HAP-1 (cell line): ENCODE results near the gene ZNF787.

Experiments
- DNase-seq, 2 experiments: peaks; one replicate each; pipeline ENCODE4 v3.0.0-alpha.2; 2016 to 2020; ENCODE audit warnings: low spot score in 2 of 2
- H3K27me3 ChIP-seq: fragments of 250-450 bp; sonication (Bioruptor Pico); 2 replicates; pipeline ENCODE4 v1.5.1; 2020; ENCODE audit warnings: low read depth, mild to moderate bottlenecking, moderate library complexity
- H3K36me3 ChIP-seq: fragments of 250-450 bp; sonication (Bioruptor Pico); replicated peaks from 2 replicates; pipeline ENCODE4 v1.5.1; 2020; ENCODE audit warnings: mild to moderate bottlenecking
- H3K4me1 ChIP-seq: fragments of 250-450 bp; sonication (Bioruptor Pico); 2 replicates; pipeline ENCODE4 v1.5.1; 2020; ENCODE audit warnings: mild to moderate bottlenecking
- H3K4me3 ChIP-seq: fragments of 250-450 bp; sonication (Bioruptor Pico); 2 replicates; pipeline ENCODE4 v1.5.1; 2020; ENCODE audit warnings: mild to moderate bottlenecking, moderate library complexity
- H3K9me3 ChIP-seq: fragments of 250-450 bp; sonication (Bioruptor Pico); 2 replicates; pipeline ENCODE4 v1.5.1; 2020; ENCODE audit warnings: mild to moderate bottlenecking, moderate library complexity
- in situ Hi-C: fragments of 300-500 bp; cut with MboI; formaldehyde crosslinking; loops from 3 replicates; pipeline ENCODE4 v1.14.3; 2020; ENCODE audit warnings: low sequenced_read_pairs, inconsistent platforms, mixed read lengths

Gene ZNF787

DNA sequence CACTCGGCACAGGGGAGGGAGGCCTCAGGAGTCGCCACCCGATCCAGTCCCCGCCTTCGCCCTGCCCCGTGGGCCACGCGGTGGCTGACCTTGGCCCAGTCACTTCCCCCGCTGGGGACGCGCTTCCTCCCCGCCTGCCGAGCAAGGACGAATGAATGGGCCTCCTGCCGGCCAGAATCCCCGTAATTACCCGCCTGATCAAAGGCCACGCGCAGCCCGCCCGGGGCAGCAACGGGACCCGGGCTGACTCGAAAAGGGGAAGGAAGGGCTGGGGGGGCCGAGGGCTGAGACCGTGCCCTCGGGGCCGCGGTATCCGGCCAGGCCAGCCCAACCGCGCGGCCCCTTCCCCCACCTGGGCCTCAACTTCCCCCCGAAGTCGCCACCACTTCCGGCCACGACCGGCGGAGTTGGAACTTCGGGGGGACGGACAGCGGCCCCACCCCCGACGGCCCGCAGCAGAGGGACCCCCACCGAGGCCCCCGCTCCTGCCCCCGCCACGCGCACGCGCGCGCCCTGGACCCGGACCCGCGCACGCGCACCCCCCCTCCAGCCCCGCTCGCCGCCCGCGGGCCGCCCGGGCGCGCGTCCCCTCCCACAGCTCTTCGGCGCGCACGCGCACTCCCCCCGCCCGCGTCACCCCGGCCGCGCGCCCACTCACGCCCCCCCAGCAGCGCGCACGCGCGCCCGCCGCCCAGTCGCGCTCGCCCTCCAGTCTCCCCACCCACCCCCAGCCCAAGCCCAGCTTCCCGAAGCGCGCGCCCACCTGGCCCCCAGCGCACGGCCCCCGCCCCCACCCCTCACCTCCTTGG is 520 bp downstream of the ZNF787 start:
- peak; percentile 44 to 81 for DNase-seq
- Histone ChIP-seq H3K36me3 (peaks cover 4% of the 10 kb centered on the region; the same call in 1 of the 2 replicates), H3K9me3 (no peaks in the 10 kb centered on the region), H3K27me3 (no peaks in the 10 kb centered on the region), H3K4me3 (peak overlapping the region; percentile 93), H3K4me1 (peaks cover 4% of the 10 kb centered on the region; the same call in 1 of the 2 replicates)
- in situ Hi-C loops = no loop called here

DNA sequence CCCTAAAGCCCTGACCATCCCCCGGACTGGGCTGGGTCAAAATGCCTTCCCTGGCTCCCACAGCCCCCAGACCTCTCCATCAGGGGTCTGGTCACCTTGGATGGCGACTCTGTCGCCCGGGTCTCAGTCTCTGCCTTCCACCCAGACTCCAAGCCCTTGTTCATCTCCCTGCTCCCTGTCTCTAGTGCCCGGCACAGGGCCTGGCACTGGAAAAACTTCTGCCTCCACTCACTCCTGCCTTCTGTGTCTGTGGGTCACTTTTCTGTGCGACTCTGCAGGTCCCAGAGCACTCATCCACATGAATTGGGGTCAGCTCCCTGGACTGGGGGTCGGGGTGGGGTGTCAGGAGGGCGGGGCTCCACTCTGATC is 1.1 kb downstream of the ZNF787 start:
- no peaks in the 10 kb centered on the region for H3K9me3 ChIP-seq
- H3K4me3 ChIP-seq = peak overlapping the region; percentile 93
- H3K27me3 ChIP-seq = no peaks in the 10 kb centered on the region
- in situ Hi-C loops = no loop called here
- H3K4me1 ChIP-seq = peaks cover 4% of the 10 kb centered on the region; the same call in 1 of the 2 replicates
- H3K36me3 ChIP-seq = peaks cover 4% of the 10 kb centered on the region; the same call in 1 of the 2 replicates
- DNase-seq = no peak

GRCh38 chr19:56119582-56119978 is 1.5 kb downstream of the ZNF787 start:
- peaks cover 4% of the 10 kb centered on the region; the same call in 1 of the 2 replicates for H3K36me3 ChIP-seq
- H3K27me3 ChIP-seq = no peaks in the 10 kb centered on the region
- in situ Hi-C loops = no loop called here
- H3K4me3 ChIP-seq = peak overlapping the region; percentile 93
- DNase-seq = peak in 1 of 2 experiments; percentile 31
- H3K4me1 ChIP-seq = peaks cover 4% of the 10 kb centered on the region; the same call in 1 of the 2 replicates
- no peaks in the 10 kb centered on the region for H3K9me3 ChIP-seq

GRCh38 chr19:56118666-56119581 is 2.2 kb downstream of the ZNF787 start:
- H3K4me3 ChIP-seq = peak overlapping the region; percentile 93; the same call in 1 of the 2 replicates
- H3K9me3 ChIP-seq = no peaks in the 10 kb centered on the region
- H3K27me3 ChIP-seq = no peaks in the 10 kb centered on the region
- DNase-seq = no peak
- peaks cover 4% of the 10 kb centered on the region; the same call in 1 of the 2 replicates for H3K4me1 ChIP-seq
- H3K36me3 ChIP-seq = peaks cover 4% of the 10 kb centered on the region; the same call in 1 of the 2 replicates
- in situ Hi-C loops = no loop called here

DNA sequence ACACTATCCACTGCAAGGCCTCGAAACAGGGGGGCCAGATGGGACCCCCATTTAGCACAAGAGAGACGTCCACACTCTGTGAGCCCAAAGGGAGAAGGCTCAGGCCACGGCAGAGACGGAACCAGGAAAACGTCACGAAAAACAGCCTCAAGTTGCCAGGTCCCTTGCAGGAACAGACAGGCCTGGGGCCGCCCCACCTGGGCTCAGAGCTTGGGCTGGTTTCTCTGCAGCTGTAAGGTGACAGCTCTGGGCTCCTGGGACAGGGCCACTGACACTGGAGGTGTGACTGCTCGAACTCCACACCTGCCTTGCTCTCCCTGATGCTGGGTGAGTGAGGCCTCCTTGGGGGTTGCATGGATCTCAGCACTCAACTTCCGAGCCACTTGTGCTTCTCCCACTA is 3.2 kb downstream of the ZNF787 start:
- DNase-seq = no peak
- Histone ChIP-seq H3K36me3 (peaks cover 4% of the 10 kb centered on the region; the same call in 1 of the 2 replicates), H3K9me3 (no peaks in the 10 kb centered on the region), H3K4me3 (no peak overlapping the region), H3K4me1 (peaks cover 4% of the 10 kb centered on the region; the same call in 1 of the 2 replicates), H3K27me3 (no peaks in the 10 kb centered on the region)
- in situ Hi-C loops = no loop called here

GRCh38 chr19:56117376-56117884 is 3.7 kb downstream of the ZNF787 start:
- in situ Hi-C loops = no loop called here
- Histone ChIP-seq H3K27me3 (no peaks in the 10 kb centered on the region), H3K4me1 (peaks cover 4% of the 10 kb centered on the region; the same call in 1 of the 2 replicates), H3K9me3 (no peaks in the 10 kb centered on the region), H3K4me3 (no peak overlapping the region), H3K36me3 (peaks cover 4% of the 10 kb centered on the region; the same call in 1 of the 2 replicates)
- DNase-seq = no peak

- Histone ChIP-seq H3K4me1 (peaks cover 4% of the 10 kb centered on the region; the same call in 1 of the 2 replicates), H3K4me3 (no peak overlapping the region), H3K36me3 (peaks cover 4% of the 10 kb centered on the region; the same call in 1 of the 2 replicates), H3K9me3 (no peaks in the 10 kb centered on the region), H3K27me3 (no peaks in the 10 kb centered on the region)
- no peak for DNase-seq
- in situ Hi-C loops = no loop called here
Measured at GRCh38 chr19:56116606-56117005, 4.5 kb downstream of the ZNF787 start.

GRCh38 chr19:56115490-56115889 is 5.6 kb downstream of the ZNF787 start:
- Histone ChIP-seq H3K36me3 (peaks cover 4% of the 10 kb centered on the region; the same call in 1 of the 2 replicates), H3K4me3 (no peak overlapping the region), H3K9me3 (no peaks in the 10 kb centered on the region), H3K4me1 (peaks cover 4% of the 10 kb centered on the region; the same call in 1 of the 2 replicates), H3K27me3 (no peaks in the 10 kb centered on the region)
- no peak for DNase-seq
- in situ Hi-C loops = no loop called here

DNA sequence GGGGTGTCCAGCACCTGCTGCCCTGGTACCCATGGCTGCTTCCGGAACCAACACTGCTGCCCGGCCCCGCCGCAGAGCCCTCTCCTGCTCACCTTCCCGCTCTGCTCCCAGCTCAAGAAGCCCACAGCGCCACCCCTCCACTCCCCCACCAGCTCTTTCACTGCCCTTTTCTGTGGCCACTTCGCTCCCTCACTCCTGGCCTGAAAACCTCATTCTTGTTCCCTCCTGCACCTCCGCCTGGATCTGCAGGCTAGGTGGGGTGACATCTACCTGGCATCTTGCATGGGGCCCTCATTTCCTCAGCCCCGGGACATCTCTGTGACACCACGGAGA is 6.4 kb downstream of the ZNF787 start:
- no peak for DNase-seq
- in situ Hi-C loops = no loop called here
- peaks cover 4% of the 10 kb centered on the region; the same call in 1 of the 2 replicates for H3K4me1 ChIP-seq
- peaks cover 4% of the 10 kb centered on the region; the same call in 1 of the 2 replicates for H3K36me3 ChIP-seq
- H3K9me3 ChIP-seq = no peaks in the 10 kb centered on the region
- H3K4me3 ChIP-seq = no peak overlapping the region
- H3K27me3 ChIP-seq = no peaks in the 10 kb centered on the region

DNA sequence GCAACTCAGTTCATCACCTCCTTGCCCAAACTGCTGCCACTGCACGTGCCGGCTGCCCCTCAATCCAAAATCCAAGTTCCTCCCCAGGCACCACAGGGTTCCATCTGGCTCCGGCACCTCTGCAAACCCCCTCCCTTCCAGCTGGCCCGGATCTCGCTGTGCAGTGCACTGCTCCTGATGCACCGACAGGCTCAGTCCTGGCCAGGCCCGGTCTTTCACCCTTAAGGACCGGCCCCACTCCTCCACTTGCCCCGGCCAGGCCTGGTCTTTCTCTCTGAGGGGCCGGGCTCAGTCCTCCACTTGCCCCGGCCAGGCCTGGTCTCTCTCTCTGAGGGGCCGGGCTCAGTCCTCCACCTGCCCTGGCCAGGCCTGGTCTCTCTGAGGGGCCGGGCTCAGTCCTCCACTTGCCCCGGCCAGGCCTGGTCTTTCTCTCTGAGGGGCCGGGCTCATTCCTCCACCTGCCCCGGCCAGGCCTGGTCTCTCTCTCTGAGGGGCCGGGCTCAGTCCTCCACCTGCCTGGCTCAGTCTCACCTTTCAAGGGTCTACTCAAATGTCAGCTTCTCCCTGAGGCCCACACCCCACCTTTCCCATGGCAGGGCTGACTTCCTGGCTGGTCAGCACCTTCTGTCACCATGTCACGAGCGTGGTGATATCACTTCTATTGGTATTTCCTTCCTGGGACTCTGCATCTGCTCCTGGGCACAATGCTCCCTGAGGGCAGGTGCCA is 6.9 kb downstream of the ZNF787 start:
- Histone ChIP-seq H3K36me3 (peaks cover under 1% of the 10 kb centered on the region; the same call in 1 of the 2 replicates), H3K9me3 (no peaks in the 10 kb centered on the region), H3K27me3 (no peaks in the 10 kb centered on the region), H3K4me1 (no peaks in the 10 kb centered on the region; the same call in 1 of the 2 replicates), H3K4me3 (no peak overlapping the region)
- no peak for DNase-seq
- in situ Hi-C loops = no loop called here

DNA sequence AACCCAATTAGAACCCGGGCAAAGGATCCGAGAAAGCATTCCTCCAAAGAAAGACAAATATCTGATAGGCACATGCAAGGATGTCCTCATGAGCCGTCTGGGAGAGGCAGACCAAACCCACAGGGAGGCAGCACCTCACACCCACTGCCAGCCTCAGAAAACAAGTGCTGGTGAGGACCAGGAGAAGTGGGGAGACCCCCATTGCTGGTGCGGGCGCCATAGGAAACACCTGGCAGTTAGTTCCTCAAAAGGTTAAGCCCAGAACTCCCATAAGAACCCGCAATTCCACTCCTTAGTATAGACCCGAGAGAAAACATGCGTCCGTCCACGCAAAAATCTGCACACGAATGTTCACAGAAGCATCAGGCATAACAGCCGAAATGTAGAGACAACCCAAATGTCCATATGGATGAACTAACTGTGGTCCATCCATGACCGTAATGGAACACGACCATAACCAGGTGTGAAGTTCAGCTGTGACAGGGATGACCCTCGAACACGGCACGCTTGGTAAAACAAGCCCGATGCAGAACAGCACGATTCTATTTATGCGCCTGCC is 7.9 kb downstream of the ZNF787 start:
- DNase-seq = no peak
- no peaks in the 10 kb centered on the region for H3K4me1 ChIP-seq
- no peaks in the 10 kb centered on the region; the same call in 1 of the 2 replicates for H3K36me3 ChIP-seq
- no peak overlapping the region for H3K4me3 ChIP-seq
- in situ Hi-C loops = no loop called here
- H3K27me3 ChIP-seq = no peaks in the 10 kb centered on the region
- H3K9me3 ChIP-seq = no peaks in the 10 kb centered on the region

DNA sequence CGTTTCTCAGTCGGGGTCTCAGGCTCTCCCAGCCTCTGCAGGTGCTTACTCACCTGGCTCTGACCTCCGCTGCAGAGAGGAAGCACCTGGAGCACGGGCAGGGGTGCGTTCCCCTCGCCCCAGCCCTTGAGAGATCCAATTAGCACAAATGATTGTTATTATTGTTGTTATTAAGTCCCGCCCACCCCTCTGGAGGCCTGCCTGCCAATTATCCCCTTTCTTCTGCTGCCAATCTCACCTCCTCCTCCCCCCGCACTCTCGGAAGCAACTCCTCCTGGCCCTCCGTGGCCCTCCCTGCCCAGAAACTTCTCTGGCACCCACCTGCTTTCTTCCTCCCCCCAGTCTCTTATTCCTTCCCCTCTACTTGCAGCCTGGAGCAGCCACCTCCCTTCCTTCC is 8.8 kb downstream of the ZNF787 start:
- Histone ChIP-seq H3K4me1 (no peaks in the 10 kb centered on the region), H3K9me3 (no peaks in the 10 kb centered on the region), H3K27me3 (no peaks in the 10 kb centered on the region), H3K4me3 (no peak overlapping the region), H3K36me3 (no peaks in the 10 kb centered on the region)
- in situ Hi-C loops = no loop called here
- no peak for DNase-seq
